ENCODE data around the gene RALGAPB.

Gene RALGAPB

DNA sequence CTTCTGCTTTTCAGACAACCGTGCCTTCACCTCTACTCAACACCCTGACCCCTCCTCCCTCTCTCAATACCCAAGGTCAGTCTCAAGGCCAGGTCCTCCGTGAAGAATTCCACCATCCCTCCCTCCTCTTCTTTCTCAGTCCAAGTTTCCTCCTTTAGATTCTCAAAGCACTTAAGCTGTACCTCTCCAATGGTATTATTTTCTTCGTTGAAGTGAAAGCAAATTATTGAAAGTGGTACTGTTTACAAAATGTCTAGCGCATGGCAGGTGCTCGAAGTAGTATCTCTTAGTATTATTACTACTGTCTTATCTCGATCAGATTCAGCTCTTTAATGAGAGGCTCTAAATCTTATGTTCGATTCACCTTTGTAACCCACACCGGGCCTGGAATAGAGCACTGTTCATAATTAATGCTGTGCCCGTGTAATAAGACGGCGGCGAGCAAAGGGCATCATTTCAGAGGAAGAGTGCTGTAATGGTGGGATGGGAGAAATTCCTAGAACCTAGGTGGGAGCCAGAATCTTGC is 593 bp upstream of the RALGAPB start:
- POLR2A ChIA-PET = interaction anchor here (1.1 to 1.8 kb wide), 4 partner anchors 15 to 37 kb away, joined by 5 to 12 read pairs (median 6); partner anchors contain the start of gene SNHG17

DNA sequence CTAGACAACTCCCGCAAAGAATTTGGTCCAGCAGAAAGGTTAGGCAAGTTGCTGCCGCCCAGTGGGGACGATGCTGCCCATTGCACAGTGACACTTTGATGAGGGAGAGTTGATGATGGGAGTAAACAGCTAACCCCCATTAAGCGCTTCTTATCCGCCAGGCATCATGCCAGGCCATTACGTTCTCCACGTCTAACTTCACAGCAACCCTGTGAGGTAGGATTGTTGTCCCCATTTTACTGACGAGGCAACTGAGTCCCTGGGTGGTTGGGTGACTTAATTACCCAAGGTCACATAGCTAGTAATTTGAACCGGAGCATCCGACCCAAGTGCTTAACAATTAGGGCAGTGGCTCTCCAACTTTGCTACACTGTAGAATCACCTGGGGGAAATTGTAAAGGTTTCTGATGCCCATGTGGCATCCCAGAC is 738 bp downstream of the RALGAPB start:
- CTCF ChIA-PET = interaction anchor here (0.6 to 6.5 kb wide), 11 partner anchors 8 to 135 kb away, joined by 3 to 47 read pairs (median 3); partner anchors contain the start of gene SNHG17
- TF ChIP-seq, protein P1, sequence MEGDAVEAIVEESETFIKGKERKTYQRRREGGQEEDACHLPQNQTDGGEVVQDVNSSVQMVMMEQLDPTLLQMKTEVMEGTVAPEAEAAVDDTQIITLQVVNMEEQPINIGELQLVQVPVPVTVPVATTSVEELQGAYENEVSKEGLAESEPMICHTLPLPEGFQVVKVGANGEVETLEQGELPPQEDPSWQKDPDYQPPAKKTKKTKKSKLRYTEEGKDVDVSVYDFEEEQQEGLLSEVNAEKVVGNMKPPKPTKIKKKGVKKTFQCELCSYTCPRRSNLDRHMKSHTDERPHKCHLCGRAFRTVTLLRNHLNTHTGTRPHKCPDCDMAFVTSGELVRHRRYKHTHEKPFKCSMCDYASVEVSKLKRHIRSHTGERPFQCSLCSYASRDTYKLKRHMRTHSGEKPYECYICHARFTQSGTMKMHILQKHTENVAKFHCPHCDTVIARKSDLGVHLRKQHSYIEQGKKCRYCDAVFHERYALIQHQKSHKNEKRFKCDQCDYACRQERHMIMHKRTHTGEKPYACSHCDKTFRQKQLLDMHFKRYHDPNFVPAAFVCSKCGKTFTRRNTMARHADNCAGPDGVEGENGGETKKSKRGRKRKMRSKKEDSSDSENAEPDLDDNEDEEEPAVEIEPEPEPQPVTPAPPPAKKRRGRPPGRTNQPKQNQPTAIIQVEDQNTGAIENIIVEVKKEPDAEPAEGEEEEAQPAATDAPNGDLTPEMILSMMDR (IDR thresholded peaks at IDR 0.05; ENCODE audit: insufficient read depth, low read length, missing control alignments) = peak; percentile 18
- H3K4me3 ChIP-seq (ENCODE audit: low read depth, low read length) = peak overlapping the region; percentile 83
- POLR2A ChIA-PET = interaction anchor here (1.4 to 1.8 kb wide), 3 partner anchors 16 to 38 kb away, joined by 5 to 12 read pairs (median 6); partner anchors contain the start of gene SNHG17
- no peak for DNase-seq (ENCODE audit: low read depth, low spot score)

More for the DNA sequence above, 593 bp upstream of the RALGAPB start:
- H3K4me3 ChIP-seq (ENCODE audit: low read depth, low read length) = peak overlapping the region; percentile 83
- DNase-seq (ENCODE audit: low read depth, low spot score) = no peak
- CTCF ChIA-PET = interaction anchor here (0.9 to 6.5 kb wide), 11 partner anchors 12 to 1269 kb away, joined by 3 to 47 read pairs (median 4); partner anchors contain the start of gene SNHG17
- TF ChIP-seq, protein P1 (IDR thresholded peaks at IDR 0.05; ENCODE audit: insufficient read depth, low read length, missing control alignments) = no peak

DNA sequence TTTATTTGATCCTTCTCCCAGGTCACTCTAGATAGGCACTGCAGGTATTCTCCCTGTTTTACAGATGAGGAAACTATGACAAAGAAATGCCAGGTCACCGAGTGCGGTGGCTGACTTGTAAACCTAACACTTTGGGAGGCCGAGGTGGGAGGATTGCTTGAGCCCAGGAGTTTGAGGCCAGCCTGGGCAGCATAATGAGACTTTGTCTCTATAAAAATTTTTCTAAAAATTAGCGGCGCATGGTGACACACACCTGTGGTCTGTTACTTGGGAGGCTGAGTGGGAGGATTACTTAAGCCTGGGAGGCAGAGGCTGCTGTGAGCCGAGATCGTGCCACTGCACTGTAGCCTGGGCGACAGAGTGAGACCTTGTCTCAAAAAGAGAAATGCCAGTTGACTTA is 5.1 kb downstream of the RALGAPB start:
- TF ChIP-seq, protein P1 (IDR thresholded peaks at IDR 0.05; ENCODE audit: insufficient read depth, low read length, missing control alignments) = no peak
- POLR2A ChIA-PET = no interaction called here

DNA sequence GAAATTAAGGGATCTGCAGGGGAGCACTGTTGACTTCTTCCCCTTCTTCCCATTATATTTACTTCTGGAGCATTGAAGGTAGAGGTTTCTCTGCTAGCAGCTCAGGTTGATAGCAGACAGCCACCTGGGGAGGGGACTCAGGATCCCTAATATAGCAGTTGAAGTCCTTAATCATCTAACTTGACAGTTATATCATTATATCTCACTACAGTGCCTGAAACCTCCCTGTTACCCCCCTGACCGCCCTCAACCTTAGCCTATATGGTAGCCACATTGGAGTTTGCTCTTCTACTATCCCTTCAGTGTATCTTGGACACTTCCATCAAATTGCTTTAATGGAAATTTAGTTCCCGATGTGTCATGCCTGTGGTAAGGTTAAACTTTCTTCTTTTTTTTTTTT is 7.0 kb downstream of the RALGAPB start:
- TF ChIP-seq, protein P1 (IDR thresholded peaks at IDR 0.05; ENCODE audit: insufficient read depth, low read length, missing control alignments) = no peak
- no peak for DNase-seq (ENCODE audit: low read depth, low spot score)
- H3K4me3 ChIP-seq (ENCODE audit: low read depth, low read length) = no peak overlapping the region
- ChIA-PET CTCF (interaction anchor here (0.6 to 1.0 kb wide), 2 partner anchors 33 to 51 kb away, joined by 3 read pairs; no protein-coding TSS in a partner anchor), POLR2A (no interaction called here)

More for the DNA sequence above, 5.1 kb downstream of the RALGAPB start:
- CTCF ChIA-PET = interaction anchor here (0.9 to 1.4 kb wide), 2 partner anchors 43 to 255 kb away, joined by 3 to 6 read pairs; partner anchors contain the start of gene SNHG17
- no peak overlapping the region for H3K4me3 ChIP-seq (ENCODE audit: low read depth, low read length)
- DNase-seq (ENCODE audit: low read depth, low spot score) = no peak

DNA sequence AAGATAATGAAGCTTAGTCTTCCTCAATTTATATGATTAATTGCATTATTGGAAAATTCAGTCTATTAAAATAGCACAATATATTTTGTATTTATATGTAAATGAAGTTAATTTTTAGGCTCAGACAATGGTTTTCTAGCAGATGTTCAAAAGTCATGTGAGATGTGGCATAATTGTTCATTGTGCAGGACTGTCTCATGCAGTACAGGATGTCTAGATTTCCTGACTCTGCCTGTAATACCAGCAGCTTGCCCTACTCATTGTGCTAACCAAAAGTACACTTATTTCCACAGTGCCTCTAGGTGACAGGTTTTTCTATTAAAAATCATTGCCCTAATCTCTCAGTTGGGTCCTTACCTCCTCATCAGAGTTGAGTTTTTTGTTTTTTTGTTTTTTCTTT is 12.4 kb downstream of the RALGAPB start:
- no peak for DNase-seq (ENCODE audit: low read depth, low spot score)
- ChIA-PET CTCF (interaction anchor here (5.3 kb wide), 1 partner anchor 12 kb away, joined by 32 read pairs; the partner anchor contains the start of gene RALGAPB), POLR2A (no interaction called here)
- TF ChIP-seq, protein P1 (IDR thresholded peaks at IDR 0.05; ENCODE audit: insufficient read depth, low read length, missing control alignments) = no peak
- no peak overlapping the region for H3K4me3 ChIP-seq (ENCODE audit: low read depth, low read length)

DNA sequence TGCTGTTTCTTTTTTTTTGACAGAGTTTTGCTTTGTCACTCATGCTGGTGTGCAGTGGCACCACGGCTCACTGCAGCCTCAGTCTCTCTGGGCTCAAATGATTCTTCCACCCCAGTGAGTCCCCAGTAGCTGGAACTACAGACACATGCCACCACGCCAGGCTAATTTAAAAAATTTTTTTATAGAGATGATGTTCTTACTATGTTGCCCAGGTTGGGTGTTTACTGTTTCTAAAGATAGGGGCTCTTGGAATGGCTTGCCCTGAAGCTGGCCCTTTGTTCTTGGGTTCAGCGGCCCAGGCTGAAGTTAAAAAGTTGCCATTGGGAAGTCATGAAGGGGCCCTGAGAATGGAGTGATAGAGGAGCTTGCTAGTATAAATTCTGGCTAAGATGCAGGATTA is 16.5 kb downstream of the RALGAPB start:
- DNase-seq (ENCODE audit: low read depth, low spot score) = no peak
- ChIA-PET CTCF (interaction anchor here (0.7 to 1.4 kb wide), 3 partner anchors 8 to 130 kb away, joined by 3 to 5 read pairs (median 3); no protein-coding TSS in a partner anchor), POLR2A (no interaction called here)
- H3K4me3 ChIP-seq (ENCODE audit: low read depth, low read length) = no peak overlapping the region
- TF ChIP-seq, protein P1 (IDR thresholded peaks at IDR 0.05; ENCODE audit: insufficient read depth, low read length, missing control alignments) = no peak
